Measurements from ENCODE around the gene LOXHD1.

The LOXHD1 gene

GRCh38 chr18:46657115-46657955, at the start of gene LOXHD1:
LOXHD1 (minus strand) TSS chr18:46657220; CDS start chr18:46657033, 187 bp downstream.
- DNase-seq (ENCODE audit: low read depth), result no peak

- DNase-seq (ENCODE audit: low read depth), result no peak
These were observed 48.5 kb upstream of the LOXHD1 start for GRCh38 chr18:46705521-46705920.

- DNase-seq (ENCODE audit: low read depth), result no peak
These were observed 47.8 kb upstream of the LOXHD1 start for GRCh38 chr18:46704816-46705215.

GRCh38 chr18:46704189-46704588, 47.2 kb upstream of the LOXHD1 start:
- DNase-seq (ENCODE audit: low read depth), result no peak

GRCh38 chr18:46702471-46702870, 45.5 kb upstream of the LOXHD1 start:
- no peak for DNase-seq (ENCODE audit: low read depth)

- DNase-seq (ENCODE audit: low read depth), result no peak
These were observed 43.2 kb upstream of the LOXHD1 start for GRCh38 chr18:46700066-46700824.

- DNase-seq (ENCODE audit: low read depth), result no peak
These were observed 39.7 kb upstream of the LOXHD1 start for GRCh38 chr18:46696702-46697101.

GRCh38 chr18:46696268-46696667, 39.2 kb upstream of the LOXHD1 start:
- no peak for DNase-seq (ENCODE audit: low read depth)

- no peak for DNase-seq (ENCODE audit: low read depth)
These were observed 37.0 kb upstream of the LOXHD1 start for GRCh38 chr18:46693996-46694395.

GRCh38 chr18:46688853-46689525, 32.0 kb upstream of the LOXHD1 start:
- DNase-seq (ENCODE audit: low read depth), result no peak

- no peak for DNase-seq (ENCODE audit: low read depth)
These were observed 29.2 kb upstream of the LOXHD1 start for GRCh38 chr18:46686186-46686585.

GRCh38 chr18:46683252-46683651, 26.2 kb upstream of the LOXHD1 start:
- no peak for DNase-seq (ENCODE audit: low read depth)

GRCh38 chr18:46680784-46681695, 24.0 kb upstream of the LOXHD1 start:
- no peak for DNase-seq (ENCODE audit: low read depth)

- no peak for DNase-seq (ENCODE audit: low read depth)
These were observed 23.0 kb upstream of the LOXHD1 start for GRCh38 chr18:46679846-46680598.

GRCh38 chr18:46678785-46679399, 21.9 kb upstream of the LOXHD1 start:
- no peak for DNase-seq (ENCODE audit: low read depth)

GRCh38 chr18:46678041-46678440, 21.0 kb upstream of the LOXHD1 start:
- DNase-seq (ENCODE audit: low read depth), result no peak

GRCh38 chr18:46677611-46678010, 20.6 kb upstream of the LOXHD1 start:
- DNase-seq (ENCODE audit: low read depth), result no peak

GRCh38 chr18:46676182-46676835, 19.3 kb upstream of the LOXHD1 start:
- DNase-seq (ENCODE audit: low read depth), result no peak

- DNase-seq (ENCODE audit: low read depth), result no peak
These were observed 18.1 kb upstream of the LOXHD1 start for GRCh38 chr18:46675112-46675511.

All from stimulated activated CD8-positive, alpha-beta memory T cell treated with anti-CD3 and anti-CD28 coated beads, Interleukin-12 subunit alpha, Interleukin-12 subunit beta, amount 100 ng/mL, for 1 hour (primary cell).